ENCODE measurements around the gene USP32.
"Not testable (repeated sequence)": the region's sequence is repeated elsewhere in the genome, so short reads cannot be mapped to it uniquely, and the experiment has no call there.

Gene USP32

DNA sequence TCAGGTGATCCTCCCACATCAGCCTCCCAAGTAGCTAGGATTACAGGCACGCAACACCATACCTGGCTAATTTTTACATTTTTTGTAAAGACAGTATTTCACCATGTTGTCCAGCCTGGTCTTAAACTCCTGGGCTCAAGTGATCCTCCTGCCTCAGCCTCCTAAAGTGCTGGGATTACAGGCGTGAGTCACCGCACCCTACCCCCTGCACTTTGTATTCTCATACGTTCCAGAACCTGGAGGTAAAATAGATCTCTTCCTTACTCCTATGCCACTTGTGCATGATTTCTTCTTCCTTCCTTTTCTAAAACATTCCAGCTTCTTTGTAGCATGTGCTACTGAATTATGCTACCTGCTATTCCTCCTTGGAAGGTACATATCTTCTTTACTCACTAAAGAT lies 197.8 kb downstream of the USP32 start:
- H2AFZ ChIP-seq (ENCODE audit: low read length); H3K4me2 ChIP-seq (ENCODE audit: low read depth, low read length, poor library complexity, severe bottlenecking); H3K9me3 ChIP-seq (ENCODE audit: insufficient read depth, low read depth, low read length); H3K4me1 ChIP-seq (ENCODE audit: insufficient read depth, low read length, poor library complexity, severe bottlenecking); H4K20me1 ChIP-seq (ENCODE audit: insufficient read depth, low read length, poor library complexity, severe bottlenecking); H3K4me3 ChIP-seq (ENCODE audit: low read length, poor library complexity, severe bottlenecking); H3K9ac ChIP-seq (ENCODE audit: low read depth, low read length, poor library complexity, severe bottlenecking); H3K79me2 ChIP-seq (ENCODE audit: insufficient read depth, low read length); H3K27me3 ChIP-seq (ENCODE audit: insufficient read depth, low read length, poor library complexity, severe bottlenecking); H3F3A ChIP-seq (ENCODE audit: low read depth); H3K9me2 ChIP-seq (replicated peaks; ENCODE audit: low read depth, low read length): not testable (repeated sequence)
- peaks cover 61% of the 10 kb centered on the region; the same call in 1 of the 2 replicates for H3K36me3 ChIP-seq (ENCODE audit: insufficient read depth, low read length)

GRCh38 chr17:60193482-60193881 lies 198.5 kb downstream of the USP32 start:
- H3K4me1 ChIP-seq (ENCODE audit: insufficient read depth, low read length, poor library complexity, severe bottlenecking): no peaks in the 10 kb centered on the region
- no peaks in the 10 kb centered on the region for H3K9me3 ChIP-seq (ENCODE audit: insufficient read depth, low read depth, low read length)
- H3K9ac ChIP-seq (ENCODE audit: low read depth, low read length, poor library complexity, severe bottlenecking): no peak overlapping the region
- H3F3A ChIP-seq (ENCODE audit: low read depth): no peaks in the 10 kb centered on the region
- no peak for TF ChIP-seq EZH2phosphoT487 (IDR thresholded peaks at IDR 0.05; ENCODE audit: borderline replicate concordance)
- TF ChIP-seq, protein P1, sequence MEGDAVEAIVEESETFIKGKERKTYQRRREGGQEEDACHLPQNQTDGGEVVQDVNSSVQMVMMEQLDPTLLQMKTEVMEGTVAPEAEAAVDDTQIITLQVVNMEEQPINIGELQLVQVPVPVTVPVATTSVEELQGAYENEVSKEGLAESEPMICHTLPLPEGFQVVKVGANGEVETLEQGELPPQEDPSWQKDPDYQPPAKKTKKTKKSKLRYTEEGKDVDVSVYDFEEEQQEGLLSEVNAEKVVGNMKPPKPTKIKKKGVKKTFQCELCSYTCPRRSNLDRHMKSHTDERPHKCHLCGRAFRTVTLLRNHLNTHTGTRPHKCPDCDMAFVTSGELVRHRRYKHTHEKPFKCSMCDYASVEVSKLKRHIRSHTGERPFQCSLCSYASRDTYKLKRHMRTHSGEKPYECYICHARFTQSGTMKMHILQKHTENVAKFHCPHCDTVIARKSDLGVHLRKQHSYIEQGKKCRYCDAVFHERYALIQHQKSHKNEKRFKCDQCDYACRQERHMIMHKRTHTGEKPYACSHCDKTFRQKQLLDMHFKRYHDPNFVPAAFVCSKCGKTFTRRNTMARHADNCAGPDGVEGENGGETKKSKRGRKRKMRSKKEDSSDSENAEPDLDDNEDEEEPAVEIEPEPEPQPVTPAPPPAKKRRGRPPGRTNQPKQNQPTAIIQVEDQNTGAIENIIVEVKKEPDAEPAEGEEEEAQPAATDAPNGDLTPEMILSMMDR (conservative IDR thresholded peaks at IDR 0.05; ENCODE audit: low read length): no peak
- peaks cover 61% of the 10 kb centered on the region; the same call in 1 of the 2 replicates for H3K36me3 ChIP-seq (ENCODE audit: insufficient read depth, low read length)
- no peaks in the 10 kb centered on the region for H3K27me3 ChIP-seq (ENCODE audit: insufficient read depth, low read length, poor library complexity, severe bottlenecking)
- H3K9me2 ChIP-seq (replicated peaks; ENCODE audit: low read depth, low read length): no peaks in the 10 kb centered on the region
- no peak overlapping the region for H3K4me3 ChIP-seq (ENCODE audit: low read length, poor library complexity, severe bottlenecking)
- no peak overlapping the region for H3K4me2 ChIP-seq (ENCODE audit: low read depth, low read length, poor library complexity, severe bottlenecking)
- H4K20me1 ChIP-seq (ENCODE audit: insufficient read depth, low read length, poor library complexity, severe bottlenecking): no peaks in the 10 kb centered on the region
- H2AFZ ChIP-seq (ENCODE audit: low read length): no peak overlapping the region
- H3K79me2 ChIP-seq (ENCODE audit: insufficient read depth, low read length): no peaks in the 10 kb centered on the region

DNA sequence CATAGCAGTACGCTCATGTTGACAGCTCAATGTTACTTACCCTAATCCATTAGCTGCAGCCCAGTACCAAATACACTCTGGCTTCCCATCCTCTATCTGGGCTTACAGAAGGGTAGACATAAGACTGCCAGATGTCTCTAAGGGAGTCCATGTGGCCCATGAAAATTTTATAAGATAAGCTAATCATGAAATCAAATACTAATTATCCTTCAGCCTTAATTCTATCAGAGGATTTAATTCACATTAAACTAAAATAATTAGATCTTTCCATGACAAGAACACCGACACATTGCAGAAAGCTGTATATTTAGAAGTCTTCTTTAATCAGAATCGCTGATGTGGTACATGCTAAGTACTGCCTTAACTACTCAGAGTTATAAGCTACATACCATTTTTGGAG lies 198.9 kb downstream of the USP32 start:
- H3F3A ChIP-seq (ENCODE audit: low read depth); H3K9ac ChIP-seq (ENCODE audit: low read depth, low read length, poor library complexity, severe bottlenecking); H4K20me1 ChIP-seq (ENCODE audit: insufficient read depth, low read length, poor library complexity, severe bottlenecking); H3K9me2 ChIP-seq (replicated peaks; ENCODE audit: low read depth, low read length); H3K9me3 ChIP-seq (ENCODE audit: insufficient read depth, low read depth, low read length); H3K4me2 ChIP-seq (ENCODE audit: low read depth, low read length, poor library complexity, severe bottlenecking); H2AFZ ChIP-seq (ENCODE audit: low read length); H3K27me3 ChIP-seq (ENCODE audit: insufficient read depth, low read length, poor library complexity, severe bottlenecking); H3K4me1 ChIP-seq (ENCODE audit: insufficient read depth, low read length, poor library complexity, severe bottlenecking); H3K79me2 ChIP-seq (ENCODE audit: insufficient read depth, low read length); H3K4me3 ChIP-seq (ENCODE audit: low read length, poor library complexity, severe bottlenecking): not testable (repeated sequence)
- H3K36me3 ChIP-seq (ENCODE audit: insufficient read depth, low read length): peaks cover 59% of the 10 kb centered on the region; the same call in 1 of the 2 replicates

DNA sequence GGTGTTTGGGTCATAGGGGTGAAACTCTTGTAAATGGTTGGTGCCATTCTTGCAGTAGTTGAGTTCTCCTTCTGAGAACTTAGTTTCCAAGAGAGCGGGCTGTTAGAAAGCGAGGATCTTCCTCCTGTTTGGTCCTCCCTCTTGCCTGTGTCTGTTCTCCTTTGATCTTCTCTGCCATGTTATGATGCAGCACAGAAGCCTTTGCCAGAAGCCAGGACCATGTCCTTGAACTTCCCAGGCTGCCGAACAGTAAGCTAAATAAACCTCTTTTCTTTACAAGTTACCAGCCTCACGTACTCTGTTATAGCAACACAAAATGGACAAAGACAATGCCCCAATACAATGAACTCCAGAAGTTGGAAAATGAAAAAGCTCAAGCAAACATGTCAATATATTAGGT lies 201.9 kb downstream of the USP32 start:
- H3K9me2 ChIP-seq (replicated peaks; ENCODE audit: low read depth, low read length); H3K9me3 ChIP-seq (ENCODE audit: insufficient read depth, low read depth, low read length); H2AFZ ChIP-seq (ENCODE audit: low read length); H3K4me2 ChIP-seq (ENCODE audit: low read depth, low read length, poor library complexity, severe bottlenecking); H3F3A ChIP-seq (ENCODE audit: low read depth); H3K4me1 ChIP-seq (ENCODE audit: insufficient read depth, low read length, poor library complexity, severe bottlenecking); H3K79me2 ChIP-seq (ENCODE audit: insufficient read depth, low read length); H4K20me1 ChIP-seq (ENCODE audit: insufficient read depth, low read length, poor library complexity, severe bottlenecking); H3K4me3 ChIP-seq (ENCODE audit: low read length, poor library complexity, severe bottlenecking); H3K9ac ChIP-seq (ENCODE audit: low read depth, low read length, poor library complexity, severe bottlenecking); H3K27me3 ChIP-seq (ENCODE audit: insufficient read depth, low read length, poor library complexity, severe bottlenecking): not testable (repeated sequence)
- peaks cover 47% of the 10 kb centered on the region; the same call in 1 of the 2 replicates for H3K36me3 ChIP-seq (ENCODE audit: insufficient read depth, low read length)

GRCh38 chr17:60188759-60189158 lies 203.2 kb downstream of the USP32 start:
- Histone ChIP-seq H3K4me2 (ENCODE audit: low read depth, low read length, poor library complexity, severe bottlenecking) (no peak overlapping the region), H3K27me3 (ENCODE audit: insufficient read depth, low read length, poor library complexity, severe bottlenecking) (no peaks in the 10 kb centered on the region), H3K9me2 (replicated peaks; ENCODE audit: low read depth, low read length) (no peaks in the 10 kb centered on the region), H3K4me3 (ENCODE audit: low read length, poor library complexity, severe bottlenecking) (no peak overlapping the region), H3K9ac (ENCODE audit: low read depth, low read length, poor library complexity, severe bottlenecking) (no peak overlapping the region), H3K79me2 (ENCODE audit: insufficient read depth, low read length) (no peaks in the 10 kb centered on the region), H2AFZ (ENCODE audit: low read length) (no peak overlapping the region), H3K4me1 (ENCODE audit: insufficient read depth, low read length, poor library complexity, severe bottlenecking) (peaks cover 8% of the 10 kb centered on the region), H3K36me3 (ENCODE audit: insufficient read depth, low read length) (peaks cover 48% of the 10 kb centered on the region; the same call in 1 of the 2 replicates), H3K9me3 (ENCODE audit: insufficient read depth, low read depth, low read length) (no peaks in the 10 kb centered on the region), H4K20me1 (ENCODE audit: insufficient read depth, low read length, poor library complexity, severe bottlenecking) (no peaks in the 10 kb centered on the region), H3F3A (ENCODE audit: low read depth) (no peaks in the 10 kb centered on the region)
- TF ChIP-seq, protein P1 (conservative IDR thresholded peaks at IDR 0.05; ENCODE audit: low read length): no peak
- TF ChIP-seq EZH2phosphoT487 (IDR thresholded peaks at IDR 0.05; ENCODE audit: borderline replicate concordance): no peak

DNA sequence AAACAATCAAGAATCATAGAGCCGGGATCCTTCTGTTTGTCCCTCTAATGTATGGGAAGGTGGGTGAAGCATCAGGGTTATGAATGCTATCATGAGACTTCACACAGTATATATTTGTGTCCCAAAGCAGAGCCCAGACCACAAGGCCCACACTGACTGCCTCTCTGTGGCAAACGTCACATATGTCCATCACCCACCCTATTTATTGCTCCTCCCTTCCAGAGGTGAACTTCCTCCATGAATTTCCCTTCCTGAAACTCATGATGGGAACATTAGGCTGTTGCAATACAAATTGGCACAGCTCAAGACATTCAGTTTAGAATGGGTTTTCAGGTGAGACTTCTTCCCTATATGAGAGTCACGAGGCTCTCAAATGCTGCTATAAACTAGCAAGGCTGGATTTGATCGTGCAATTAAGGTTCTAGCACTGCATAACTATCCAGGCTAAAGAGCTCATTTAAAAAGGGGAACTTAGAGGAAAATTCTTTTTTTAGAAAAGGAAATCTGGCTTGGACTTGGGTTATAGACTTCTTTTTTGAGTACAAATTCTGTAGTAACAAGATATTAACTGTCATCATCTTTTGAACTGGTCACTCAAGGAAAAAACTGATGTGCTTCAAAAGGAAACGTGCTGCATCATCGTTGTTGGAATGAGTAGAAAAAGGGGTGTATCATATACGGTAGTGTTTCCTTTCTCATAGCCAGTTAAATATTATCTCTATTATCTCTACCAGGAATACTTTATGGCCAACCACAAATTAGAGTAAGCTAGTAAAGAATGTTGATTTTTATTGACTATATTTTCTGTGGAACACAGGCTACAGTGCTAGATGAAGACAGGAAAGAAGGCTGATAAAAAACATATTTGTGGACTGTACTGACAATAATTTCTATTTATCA lies 204.8 kb downstream of the USP32 start:
- H3K27me3 ChIP-seq (ENCODE audit: insufficient read depth, low read length, poor library complexity, severe bottlenecking); H2AFZ ChIP-seq (ENCODE audit: low read length); H3F3A ChIP-seq (ENCODE audit: low read depth); H3K4me1 ChIP-seq (ENCODE audit: insufficient read depth, low read length, poor library complexity, severe bottlenecking); H3K79me2 ChIP-seq (ENCODE audit: insufficient read depth, low read length); H3K9ac ChIP-seq (ENCODE audit: low read depth, low read length, poor library complexity, severe bottlenecking); H3K9me2 ChIP-seq (replicated peaks; ENCODE audit: low read depth, low read length); H4K20me1 ChIP-seq (ENCODE audit: insufficient read depth, low read length, poor library complexity, severe bottlenecking); H3K4me3 ChIP-seq (ENCODE audit: low read length, poor library complexity, severe bottlenecking); H3K4me2 ChIP-seq (ENCODE audit: low read depth, low read length, poor library complexity, severe bottlenecking); H3K9me3 ChIP-seq (ENCODE audit: insufficient read depth, low read depth, low read length): not testable (repeated sequence)
- peaks cover 44% of the 10 kb centered on the region; the same call in 1 of the 2 replicates for H3K36me3 ChIP-seq (ENCODE audit: insufficient read depth, low read length)

Data from Loucy (cell line).